Gastrocnemius medialis (tissue), 4 donors: ENCODE results near the gene DDAH1. TPM values are rescaled to one million over a fixed set of nuclear protein-coding genes. Genes with fewer than 3 reads are reported as not detected.

Experiments used
- ATAC-seq, 2 donors: fragments of 150-250 bp; one replicate each; pipeline ENCODE4 v1.9.1; 2016
- DNase-seq, 2 donors: peaks; one replicate each; pipeline ENCODE4 v3.0.0-alpha.2; 2019
- H3K27ac ChIP-seq, 4 donors: fragments of 200-600 bp; sonication (generic); 1 replicate in 1 of 4; 2 replicates in 3 of 4; pipeline ENCODE4 v1.5.1; 2016 to 2018; ENCODE audit warnings: mild to moderate bottlenecking in 2 of 4, moderate library complexity in 1 of 4
- H3K27me3 ChIP-seq, 3 donors: fragments of 200-600 bp; sonication (generic) in 2 of 3; 1 replicate in 1 of 3; 2 replicates in 2 of 3; pipeline versions ENCODE4 v1.5.1 to v1.6.0; 2016 to 2019; ENCODE audit warnings: mild to moderate bottlenecking in 1 of 3, moderate library complexity in 1 of 3
- H3K36me3 ChIP-seq, 2 donors: fragments of 200-600 bp; sonication (generic) in 1 of 2; one replicate each; pipeline ENCODE4 v1.5.1; 2017 to 2018
- H3K4me1 ChIP-seq, 2 donors: fragments of 200-600 bp; sonication (generic) in 1 of 2; one replicate each; pipeline ENCODE4 v1.5.1; 2016 to 2017; ENCODE audit warnings: mild to moderate bottlenecking in 2 of 2
- H3K4me3 ChIP-seq, 4 donors: fragments of 200-600 bp; sonication (generic) in 3 of 4; 1 replicate in 1 of 4; 2 replicates in 3 of 4; pipeline ENCODE4 v1.5.1; 2016 to 2019; ENCODE audit warnings: mild to moderate bottlenecking in 2 of 4
- H3K9me3 ChIP-seq, 3 donors: fragments of 200-600 bp; sonication (generic) in 2 of 3; 1 replicate in 1 of 3; 2 replicates in 2 of 3; pipeline ENCODE4 v1.5.1; 2016 to 2019
- CTCF ChIP-seq, 5 experiments: fragments of 450-650 bp in 3 of 5; fragments of 200-600 bp in 2 of 5; sonication (generic) in 2 of 5; IDR thresholded peaks in 4 of 5; conservative IDR thresholded peaks in 1 of 5; 1 replicate in 4 of 5; 2 replicates in 1 of 5; pipeline ENCODE4 v1.5.1; 2016 to 2019; ENCODE audit warnings: antibody characterized with exemption in 5 of 5, mild to moderate bottlenecking in 3 of 5, moderate library complexity in 3 of 5
- POLR2A ChIP-seq, 2 donors: fragments of 450-650 bp; IDR thresholded peaks; one replicate each; pipeline ENCODE4 v1.6.1; 2017; ENCODE audit warnings: antibody characterized with exemption in 2 of 2, mild to moderate bottlenecking in 2 of 2, moderate library complexity in 2 of 2
- in situ Hi-C, 4 donors: fragments of 200-750 bp; cut with MboI; loops; one replicate each; pipeline versions ENCODE4 v1.15.0 to v1.8.0; 2017; ENCODE audit warnings: low sequenced_read_pairs in 4 of 4
- intact Hi-C: fragments of 100-400 bp; cut with DNase I; formaldehyde crosslinking; loops from one replicate; pipeline ENCODE4 v1.15.1; 2023; ENCODE audit warnings: low total_unique reads
- total RNA-seq, 4 donors: library from RNA; depleted of rRNA; stranded (reverse); fragments of >200 nt; gene quantifications; one replicate each; pipeline versions ENCODE4 v1.1.0 to v1.2.3, GENCODE V29; 2016

The DDAH1 gene
- total RNA-seq, 4 donors from 2014 or later = 5.9 to 28.7 (median 13.2) TPM

- ATAC-seq (no peak), DNase-seq (no peak)
- Histone ChIP-seq H3K27me3 (no peaks in the 10 kb centered on the region), H3K36me3 (no peaks in the 10 kb centered on the region), H3K4me3 (no peak overlapping the region), H3K4me1 (peaks cover 0 to 12% of the 10 kb centered on the region in 2 donors), H3K9me3 (no peaks in the 10 kb centered on the region), H3K27ac (no peak overlapping the region)
- in situ Hi-C loops = no loop called here
- intact Hi-C loops = no loop called here
- no peak for TF ChIP-seq POLR2A (IDR thresholded peaks at IDR 0.05)
- TF ChIP-seq CTCF (IDR thresholded peaks at IDR 0.05 in 4 of 5, conservative IDR thresholded peaks at IDR 0.05 in 1 of 5) = no peak
Measured at GRCh38 chr1:85295006-85295431, 169.9 kb downstream of the DDAH1 start.

GRCh38 chr1:85290826-85291225 is 174.1 kb downstream of the DDAH1 start:
- H3K4me1 ChIP-seq = no peaks in the 10 kb centered on the region
- DNase-seq (no peak), ATAC-seq (no peak)
- H3K27ac ChIP-seq = no peak overlapping the region
- no peaks in the 10 kb centered on the region for H3K9me3 ChIP-seq
- no peaks in the 10 kb centered on the region for H3K27me3 ChIP-seq
- no peak for TF ChIP-seq POLR2A (IDR thresholded peaks at IDR 0.05)
- TF ChIP-seq CTCF (IDR thresholded peaks at IDR 0.05 in 4 of 5, conservative IDR thresholded peaks at IDR 0.05 in 1 of 5) = no peak
- H3K36me3 ChIP-seq = no peaks in the 10 kb centered on the region
- intact Hi-C loops = no loop called here
- in situ Hi-C loops = no loop called here
- H3K4me3 ChIP-seq = no peak overlapping the region

- intact Hi-C loops (no loop called here), in situ Hi-C loops (no loop called here)
- DNase-seq (no peak), ATAC-seq (no peak)
- no peak overlapping the region for H3K27ac ChIP-seq
- TF ChIP-seq CTCF (IDR thresholded peaks at IDR 0.05 in 4 of 5, conservative IDR thresholded peaks at IDR 0.05 in 1 of 5) (no peak), POLR2A (IDR thresholded peaks at IDR 0.05) (no peak)
- H3K27me3 ChIP-seq = no peaks in the 10 kb centered on the region
- H3K4me3 ChIP-seq = no peak overlapping the region
- H3K4me1 ChIP-seq = no peaks in the 10 kb centered on the region
- no peaks in the 10 kb centered on the region for H3K36me3 ChIP-seq
- H3K9me3 ChIP-seq = no peaks in the 10 kb centered on the region
Measured at GRCh38 chr1:85289848-85290335, 175.1 kb downstream of the DDAH1 start.

GRCh38 chr1:85289207-85289847 is 175.6 kb downstream of the DDAH1 start:
- DNase-seq (no peak), ATAC-seq (no peak)
- in situ Hi-C loops = no loop called here
- Histone ChIP-seq H3K27ac (no peak overlapping the region), H3K9me3 (no peaks in the 10 kb centered on the region), H3K36me3 (no peaks in the 10 kb centered on the region), H3K4me1 (no peaks in the 10 kb centered on the region), H3K4me3 (no peak overlapping the region), H3K27me3 (no peaks in the 10 kb centered on the region)
- TF ChIP-seq CTCF (IDR thresholded peaks at IDR 0.05 in 4 of 5, conservative IDR thresholded peaks at IDR 0.05 in 1 of 5) (no peak), POLR2A (IDR thresholded peaks at IDR 0.05) (no peak)
- intact Hi-C loops = no loop called here

- ATAC-seq = no peak
- intact Hi-C loops (no loop called here), in situ Hi-C loops (no loop called here)
- Histone ChIP-seq H3K4me1 (no peaks in the 10 kb centered on the region), H3K9me3 (no peaks in the 10 kb centered on the region), H3K27ac (no peak overlapping the region), H3K36me3 (no peaks in the 10 kb centered on the region), H3K4me3 (no peak overlapping the region), H3K27me3 (no peaks in the 10 kb centered on the region)
- DNase-seq = no peak
- no peak for TF ChIP-seq CTCF (IDR thresholded peaks at IDR 0.05 in 4 of 5, conservative IDR thresholded peaks at IDR 0.05 in 1 of 5)
- TF ChIP-seq POLR2A (IDR thresholded peaks at IDR 0.05) = no peak
Measured at GRCh38 chr1:85284202-85284601, 180.8 kb downstream of the DDAH1 start.
